HCT116 (cell line): ENCODE data around the gene STKLD1. TPM values are rescaled to one million over a fixed set of nuclear protein-coding genes. Genes with fewer than 3 reads are reported as not detected.

ENCODE experiments used
- ATAC-seq: fragments of 200-7000 bp; cut with Tn5 transposase; 2 replicates; pipeline ENCODE4 v1.9.1; 2020; ENCODE audit warnings: mild to moderate bottlenecking, moderate library complexity
- BruUV-seq: library from RNA; stranded (reverse); fragments of 400-500 nt; replicated peaks from 2 replicates; lab custom pipeline; 2021; lab: Mats Ljungman, UMichigan
- CTCF ChIA-PET: fragments of 300-600 bp; sonication (Branson Sonifier 250); formaldehyde crosslinking; loops from one replicate; lab custom pipeline; 2021; ENCODE audit warnings: antibody characterized with exemption; lab: Charles Lee
- POLR2A ChIA-PET: fragments of 300-600, 350-600 bp; sonication (Branson Sonifier 250); formaldehyde crosslinking; loops from one replicate; lab custom pipeline; 2021; ENCODE audit warnings: antibody characterized with exemption; lab: Charles Lee
- RAD21 ChIA-PET, 2 experiments: fragments of 300-600 bp; sonication (Branson Sonifier 250); formaldehyde crosslinking; loops; one replicate each; lab custom pipeline; 2023; ENCODE audit warnings: low total read pairs in 2 of 2; ENCODE audit not compliant: uncharacterized antibody in 2 of 2, unreplicated experiment in 2 of 2, low non-redundant PET in 1 of 2; lab: Charles Lee
- DNase-seq: peaks from one replicate; pipeline ENCODE4 v3.0.0-alpha.2; 2010; ENCODE audit warnings: low read depth, low spot score
- H2AFZ ChIP-seq: fragments of 200-600 bp; shearing (Covaris generic), sonication (generic); 2 replicates; pipeline ENCODE4 v1.6.1; 2017; ENCODE audit warnings: low read depth, mixed run types, mixed read lengths, antibody characterized with exemption, low read length; ENCODE audit not compliant: poor library complexity, severe bottlenecking
- H3K27ac ChIP-seq: 2 replicates; pipeline ENCODE4 v1.5.1; 2012; ENCODE audit warnings: low read depth, low read length
- H3K27me3 ChIP-seq: fragments of 200-600 bp; sonication (generic); 2 replicates; pipeline ENCODE4 v1.6.1; 2016; ENCODE audit warnings: mixed run types, low read length, mixed read lengths; ENCODE audit not compliant: insufficient read depth
- H3K36me3 ChIP-seq, 2 experiments: fragments of 200-500 bp in 1 of 2; fragments of 200-600 bp in 1 of 2; sonication (Bioruptor generic) in 1 of 2; sonication (generic) in 1 of 2; 2 replicates each; pipeline versions ENCODE4 v1.5.1 to v1.6.1; 2014 to 2016; ENCODE audit warnings: low read length in 2 of 2, inconsistent platforms in 1 of 2, mixed read lengths in 1 of 2, mixed run types in 1 of 2; ENCODE audit not compliant: insufficient read depth in 2 of 2, control insufficient read depth in 1 of 2
- H3K4me1 ChIP-seq, 2 experiments: fragments of 200-600 bp in 1 of 2; sonication (generic) in 1 of 2; 2 replicates each; pipeline versions ENCODE4 v1.5.1 to v1.6.1; 2012 to 2017; ENCODE audit warnings: low read length in 2 of 2, inconsistent platforms in 1 of 2, mild to moderate bottlenecking in 1 of 2, mixed read lengths in 1 of 2, mixed run types in 1 of 2, moderate library complexity in 1 of 2; ENCODE audit not compliant: insufficient read depth in 2 of 2, control insufficient read depth in 1 of 2
- H3K4me2 ChIP-seq: fragments of 200-600 bp; sonication (generic); 2 replicates; pipeline ENCODE4 v1.6.1; 2017; ENCODE audit warnings: mixed run types, low read length, mixed read lengths
- H3K4me3 ChIP-seq, 2 experiments: fragments of 200-600 bp in 1 of 2; sonication (generic) in 1 of 2; replicated peaks in 1 of 2; 2 replicates each; pipeline ENCODE4 v1.5.1; 2011 to 2016; ENCODE audit warnings: low read length in 2 of 2, control low read depth in 1 of 2, low read depth in 1 of 2, mild to moderate bottlenecking in 1 of 2, mixed read lengths in 1 of 2, mixed run types in 1 of 2
- H3K79me2 ChIP-seq: fragments of 200-600 bp; sonication (generic); 2 replicates; pipeline ENCODE4 v1.6.1; 2017; ENCODE audit warnings: mild to moderate bottlenecking, mixed run types, low read length, moderate library complexity, mixed read lengths; ENCODE audit not compliant: insufficient read depth
- H3K9ac ChIP-seq: fragments of 200-600 bp; sonication (generic); 2 replicates; pipeline ENCODE4 v1.6.1; 2016; ENCODE audit warnings: low read length, mixed read lengths
- H3K9me2 ChIP-seq: fragments of 200-600 bp; sonication (generic), shearing (Covaris generic); 2 replicates; pipeline ENCODE4 v1.6.1; 2017; ENCODE audit warnings: mixed run types, mild to moderate bottlenecking, moderate library complexity; ENCODE audit not compliant: insufficient read depth
- H3K9me3 ChIP-seq, 2 experiments: fragments of 200-500 bp in 1 of 2; fragments of 200-600 bp in 1 of 2; sonication (Bioruptor generic) in 1 of 2; sonication (generic) in 1 of 2; 2 replicates each; pipeline ENCODE4 v1.6.1; 2014 to 2017; ENCODE audit warnings: low read length in 2 of 2, mixed read lengths in 2 of 2, inconsistent platforms in 1 of 2, low read depth in 1 of 2, mild to moderate bottlenecking in 1 of 2, mixed run types in 1 of 2, moderate library complexity in 1 of 2; ENCODE audit not compliant: control insufficient read depth in 1 of 2, insufficient read depth in 1 of 2
- H4K20me1 ChIP-seq: fragments of 200-600 bp; sonication (generic), shearing (Covaris generic); 2 replicates; pipeline ENCODE4 v1.6.1; 2017; ENCODE audit warnings: mixed run types, mild to moderate bottlenecking, moderate library complexity; ENCODE audit not compliant: insufficient read depth
- ELF1 ChIP-seq: IDR thresholded peaks from 2 replicates; pipeline ENCODE4 v1.6.1; 2012; ENCODE audit warnings: low read depth, borderline replicate concordance
- FOSL1 ChIP-seq: IDR thresholded peaks from 2 replicates; pipeline ENCODE4 v1.6.1; 2012; ENCODE audit warnings: low read depth
- POLR2A ChIP-seq: IDR thresholded peaks from 2 replicates; pipeline ENCODE4 v1.7.0; 2011; ENCODE audit warnings: borderline replicate concordance; ENCODE audit not compliant: insufficient read depth, insufficient read length; ENCODE audit errors: extremely low read depth
- REST ChIP-seq: IDR thresholded peaks from 2 replicates; pipeline ENCODE4 v1.6.1; 2012; ENCODE audit warnings: low read depth
- intact Hi-C: fragments of 100-400 bp; cut with micrococcal nuclease; formaldehyde crosslinking; loops from 2 replicates; pipeline ENCODE4 v1.10.0; 2022
- total RNA-seq: library from RNA; stranded (reverse); gene quantifications from one replicate; pipeline ENCODE4 v1.2.1, GENCODE V29; 2021; ENCODE audit not compliant: unreplicated experiment

Gene STKLD1
- total RNA-seq, 1 experiment from 2014 or later = 0.37 TPM

DNA sequence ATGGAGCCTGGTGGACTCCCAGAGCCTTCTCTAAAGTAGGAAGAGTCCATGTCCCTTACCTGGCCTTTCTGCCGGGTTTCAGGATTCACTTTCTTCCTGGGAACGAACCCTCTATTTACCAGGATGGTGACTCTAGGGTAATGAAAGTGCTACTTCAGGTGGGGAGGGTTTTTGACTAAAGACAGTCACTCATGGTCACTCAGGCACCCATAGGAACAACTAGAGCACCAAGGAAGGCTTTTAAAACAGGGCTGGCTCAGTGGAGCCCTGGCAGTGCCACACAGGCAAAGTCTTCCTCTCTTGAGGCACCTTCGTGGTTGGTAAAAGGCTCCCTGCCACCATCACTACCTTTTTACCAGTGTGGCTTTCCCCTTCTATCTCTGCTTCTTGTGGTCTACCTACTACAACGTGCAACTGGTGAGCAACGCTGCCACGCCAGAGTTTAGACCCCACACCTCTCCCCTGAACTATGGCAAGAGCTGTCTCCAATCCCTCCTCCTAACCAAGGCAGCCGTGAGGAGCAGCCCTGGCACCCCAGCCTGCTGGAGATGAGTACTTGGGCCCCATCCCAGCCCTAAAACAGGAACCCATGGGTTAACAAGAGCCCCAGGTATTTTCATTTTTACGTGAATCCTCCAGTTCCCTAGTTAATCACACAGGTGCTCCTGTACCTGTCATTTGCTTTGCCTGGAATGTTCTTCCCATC is 23.4 kb upstream of the STKLD1 start:
- ATAC-seq (no peak), DNase-seq (no peak)
- Histone ChIP-seq H2AFZ (no peak overlapping the region), H3K9ac (no peak overlapping the region), H3K9me2 (no peaks in the 10 kb centered on the region), H3K79me2 (peaks cover 62% of the 10 kb centered on the region), H4K20me1 (peaks cover 10% of the 10 kb centered on the region; the same call in 1 of the 2 replicates), H3K9me3 (no peaks in the 10 kb centered on the region), H3K4me2 (no peak overlapping the region), H3K36me3 (peaks cover 33 to 50% of the 10 kb centered on the region in 2 experiments), H3K4me1 (peaks cover 11 to 37% of the 10 kb centered on the region in 2 experiments; a peak in 3 of 4 replicates), H3K27me3 (no peaks in the 10 kb centered on the region), H3K27ac (peak overlapping the region; percentile 4; the same call in 1 of the 2 replicates), H3K4me3 (no peak overlapping the region)
- POLR2A ChIA-PET = interaction anchor here (0.9 to 1.2 kb wide), 2 partner anchors 10 to 107 kb away, joined by 3 read pairs; partner anchors contain the start of gene CACFD1
- RAD21 ChIA-PET = no interaction called here
- intact Hi-C loops = loop anchor here (10.0 kb wide), 1 partner anchor 642 kb away; the partner anchor contains the start of gene VAV2
- CTCF ChIA-PET = interaction anchor here (1.4 kb wide), 1 partner anchor 11 kb away, joined by 3 read pairs; no protein-coding TSS in a partner anchor
- no TSS peak for BruUV-seq
- TF ChIP-seq ELF1 = no peak
- TF ChIP-seq POLR2A = peak; percentile 12

DNA sequence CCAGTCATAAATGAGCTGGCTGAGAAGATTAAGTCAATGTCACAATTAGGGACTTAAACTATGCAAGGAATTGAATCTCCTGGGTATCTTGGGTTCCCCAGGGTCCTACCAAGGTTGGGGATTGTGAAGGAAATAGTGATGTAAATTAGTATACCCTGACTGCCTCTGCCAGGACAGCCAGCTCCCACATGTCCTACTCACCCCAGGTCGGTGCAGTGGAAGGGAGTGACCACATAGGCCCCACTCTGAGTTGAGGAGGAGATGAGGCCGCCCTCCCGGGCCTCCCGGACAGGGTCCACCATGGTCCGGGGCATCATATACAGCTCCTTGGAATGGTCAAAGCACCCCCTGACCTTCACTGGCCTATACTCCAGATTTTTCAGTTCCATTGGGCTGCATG is 22.6 kb upstream of the STKLD1 start:
- CTCF ChIA-PET = interaction anchor here (1.4 kb wide), 1 partner anchor 12 kb away, joined by 3 read pairs; no protein-coding TSS in a partner anchor
- ATAC-seq (no peak), DNase-seq (no peak)
- TF ChIP-seq REST (no peak), FOSL1 (no peak), POLR2A (peak; percentile 3)
- H3K36me3 ChIP-seq = peaks cover 33 to 51% of the 10 kb centered on the region in 2 experiments
- no peak overlapping the region for H3K4me2 ChIP-seq
- H3K4me3 ChIP-seq = no peak overlapping the region
- peaks cover 62% of the 10 kb centered on the region for H3K79me2 ChIP-seq
- peaks cover 10% of the 10 kb centered on the region; the same call in 1 of the 2 replicates for H4K20me1 ChIP-seq
- RAD21 ChIA-PET = no interaction called here
- no peak overlapping the region for H3K9ac ChIP-seq
- no peaks in the 10 kb centered on the region for H3K9me3 ChIP-seq
- H3K27ac ChIP-seq = peak overlapping the region; percentile 4; the same call in 1 of the 2 replicates
- BruUV-seq = no TSS peak
- H3K27me3 ChIP-seq = no peaks in the 10 kb centered on the region
- intact Hi-C loops = loop anchor here (10.0 kb wide), 1 partner anchor 641 kb away; the partner anchor contains the start of gene VAV2
- H2AFZ ChIP-seq = no peak overlapping the region
- POLR2A ChIA-PET = interaction anchor here (0.9 to 1.2 kb wide), 2 partner anchors 9 to 106 kb away, joined by 3 read pairs; partner anchors contain the start of gene CACFD1
- peaks cover 12 to 38% of the 10 kb centered on the region in 2 experiments; a peak in 3 of 4 replicates for H3K4me1 ChIP-seq
- H3K9me2 ChIP-seq = no peaks in the 10 kb centered on the region
